IMR-90 (cell line): ENCODE data around the gene CD320. TPM values are rescaled to one million over a fixed set of nuclear protein-coding genes. Genes with fewer than 3 reads are reported as not detected.

ENCODE experiments used
- ATAC-seq: fragments of 200-7000 bp; cut with Tn5 transposase; 2 replicates; pipeline ENCODE4 v1.9.1; 2020; ENCODE audit warnings: low read depth, mild to moderate bottlenecking, moderate library complexity
- BruUV-seq: library from RNA; stranded (reverse); fragments of 400-500 nt; replicated peaks from 2 replicates; lab custom pipeline; 2021; lab: Mats Ljungman, UMichigan
- CTCF ChIA-PET: fragments of 300-600 bp; formaldehyde crosslinking; extraction: SDS; loops from one replicate; lab custom pipeline; 2021; ENCODE audit warnings: antibody characterized with exemption; lab: Yijun Ruan, JAX
- POLR2A ChIA-PET: fragments of 300-600 bp; sonication (Branson Sonifier 250); formaldehyde crosslinking; loops from one replicate; lab custom pipeline; 2022; ENCODE audit warnings: antibody characterized with exemption; ENCODE audit not compliant: unreplicated experiment; lab: Charles Lee
- DNase-seq: peaks from one replicate; pipeline ENCODE4 v3.0.0; 2013
- H2AFZ ChIP-seq: replicated peaks from 2 replicates; pipeline ENCODE3; 2013; ENCODE audit warnings: low read length, mild to moderate bottlenecking; ENCODE audit not compliant: poor library complexity
- H2AK5ac ChIP-seq: 2 replicates; pipeline ENCODE4 v1.6.1; 2013; ENCODE audit warnings: low read depth, low read length, inconsistent platforms
- H2AK9ac ChIP-seq: replicated peaks from 2 replicates; pipeline ENCODE3; 2013; ENCODE audit warnings: mild to moderate bottlenecking, low read depth, low read length, moderate library complexity; ENCODE audit not compliant: poor library complexity
- H2BK120ac ChIP-seq: 2 replicates; pipeline ENCODE4 v1.6.1; 2013; ENCODE audit warnings: low read depth, low read length, inconsistent platforms
- H2BK15ac ChIP-seq: 3 replicates; pipeline ENCODE4 v1.6.1; 2013; ENCODE audit warnings: low read depth, low read length, inconsistent platforms
- H2BK20ac ChIP-seq: 2 replicates; pipeline ENCODE4 v1.6.1; 2013; ENCODE audit warnings: low read depth, mild to moderate bottlenecking, inconsistent platforms, low read length, moderate library complexity
- H2BK5ac ChIP-seq: 2 replicates; pipeline ENCODE4 v1.6.1; 2013; ENCODE audit warnings: mild to moderate bottlenecking, low read depth, low read length, inconsistent platforms; ENCODE audit not compliant: poor library complexity, severe bottlenecking
- H3K14ac ChIP-seq: replicated peaks from 2 replicates; pipeline ENCODE4 v1.6.1; 2013; ENCODE audit warnings: low read depth, low read length, inconsistent platforms
- H3K18ac ChIP-seq: 2 replicates; pipeline ENCODE4 v1.6.1; 2013; ENCODE audit warnings: low read depth, low read length, control low read depth
- H3K23ac ChIP-seq: 2 replicates; pipeline ENCODE4 v1.6.1; 2013; ENCODE audit warnings: low read depth, low read length, inconsistent platforms
- H3K27ac ChIP-seq: 2 replicates; pipeline ENCODE4 v1.5.1; 2013; ENCODE audit warnings: mild to moderate bottlenecking, control low read depth, low read length; ENCODE audit not compliant: insufficient read depth
- H3K27me3 ChIP-seq: 2 replicates; pipeline ENCODE4 v1.6.1; 2013; ENCODE audit warnings: low read length; ENCODE audit not compliant: control insufficient read depth, insufficient read depth
- H3K36me3 ChIP-seq: 2 replicates; pipeline ENCODE4 v1.6.1; 2013; ENCODE audit warnings: low read length, mixed read lengths; ENCODE audit not compliant: control insufficient read depth, insufficient read depth
- H3K4ac ChIP-seq: 2 replicates; pipeline ENCODE4 v1.6.1; 2013; ENCODE audit warnings: low read depth, low read length, inconsistent platforms
- H3K4me1 ChIP-seq: 2 replicates; pipeline ENCODE4 v1.6.1; 2013; ENCODE audit warnings: low read length, mixed read lengths; ENCODE audit not compliant: control insufficient read depth, insufficient read depth
- H3K4me2 ChIP-seq: 2 replicates; pipeline ENCODE4 v1.6.1; 2013; ENCODE audit warnings: low read depth, mild to moderate bottlenecking, control low read depth, low read length, moderate library complexity
- H3K4me3 ChIP-seq: 2 replicates; pipeline ENCODE4 v1.5.1; 2013; ENCODE audit warnings: low read depth, mild to moderate bottlenecking, control low read depth, low read length, moderate library complexity; ENCODE audit not compliant: insufficient read depth
- H3K56ac ChIP-seq: 2 replicates; pipeline ENCODE4 v1.6.1; 2013; ENCODE audit warnings: low read length, inconsistent platforms; ENCODE audit not compliant: insufficient read depth; ENCODE audit errors: extremely low read depth
- H3K79me1 ChIP-seq, 2 experiments: 2 replicates each; pipeline ENCODE4 v1.6.1; 2013; ENCODE audit warnings: low read length in 2 of 2, inconsistent platforms in 1 of 2, low read depth in 1 of 2
- H3K9ac ChIP-seq: 2 replicates; pipeline ENCODE4 v1.6.1; 2013; ENCODE audit warnings: low read depth, low read length, control low read depth
- H3K9me1 ChIP-seq: 2 replicates; pipeline ENCODE4 v1.6.1; 2013; ENCODE audit warnings: low read length, inconsistent platforms; ENCODE audit not compliant: insufficient read depth
- H3K9me3 ChIP-seq: 2 replicates; pipeline ENCODE4 v1.6.1; 2013; ENCODE audit warnings: low read length; ENCODE audit not compliant: control insufficient read depth, insufficient read depth
- H4K20me1 ChIP-seq: 2 replicates; pipeline ENCODE4 v1.6.1; 2013; ENCODE audit warnings: low read length, inconsistent platforms; ENCODE audit not compliant: insufficient read depth
- H4K5ac ChIP-seq: 2 replicates; pipeline ENCODE4 v1.6.1; 2013; ENCODE audit warnings: mild to moderate bottlenecking, low read depth, low read length, control low read depth
- H4K8ac ChIP-seq, 2 experiments: 2 replicates each; pipeline ENCODE4 v1.6.1; 2013; ENCODE audit warnings: low read depth in 2 of 2, low read length in 2 of 2, control low read depth in 1 of 2, inconsistent platforms in 1 of 2
- H4K91ac ChIP-seq: 2 replicates; pipeline ENCODE4 v1.6.1; 2013; ENCODE audit warnings: low read depth, low read length, inconsistent platforms; ENCODE audit not compliant: insufficient read depth
- RFX5 ChIP-seq: IDR thresholded peaks from 2 replicates; pipeline ENCODE4 v1.8.0; 2012; ENCODE audit warnings: low read depth, mild to moderate bottlenecking, low read length, moderate library complexity
- WGBS, 2 experiments: methylation state at CpG; one replicate each; pipeline versions ENCODE4 v1.1.5 to v1.1.7; 2013; ENCODE audit warnings: missing lambda C conversion rate in 2 of 2; ENCODE audit not compliant: insufficient read length in 1 of 2; ENCODE audit errors: extremely low coverage in 2 of 2; 5-methylcytosine and 5-hydroxymethylcytosine counted together
- dilution Hi-C: fragments of 300-500 bp; cut with HindIII; formaldehyde crosslinking; loops from one replicate; pipeline ENCODE4 v1.14.3; 2018; ENCODE audit warnings: low sequenced_read_pairs; ENCODE audit not compliant: unreplicated experiment
- in situ Hi-C: fragments of 300-500 bp; cut with MboI; formaldehyde crosslinking; loops from 3 replicates; pipeline ENCODE4 v1.14.3; 2019; ENCODE audit warnings: low sequenced_read_pairs, inconsistent platforms, mixed read lengths
- intact Hi-C: fragments of 100-400 bp; cut with micrococcal nuclease; formaldehyde crosslinking; loops from 2 replicates; pipeline ENCODE4 v1.10.0; 2022
- polyA plus RNA-seq, 3 experiments: library from polyadenylated mRNA; depleted of rRNA; stranded (reverse); fragments of >200 nt; gene quantifications; 2 replicates each; pipeline ENCODE4 v1.2.3, GENCODE V29; 2012; ENCODE audit warnings: low replicate concordance in 1 of 3
- total RNA-seq: library from RNA; depleted of rRNA; stranded (reverse); fragments of >200 nt; gene quantifications from 2 replicates; pipeline ENCODE4 v1.2.3, GENCODE V29; 2012

The CD320 gene
- total and polyA plus RNA-seq, 2 of the 4 experiments (the other 2 are of a cell fraction): 13.3 to 78.5 TPM

GRCh38 chr19:8307400-8307964, 676 bp downstream of the CD320 start:
- peak overlapping the region; percentile 93 for H3K4me2 ChIP-seq
- intact Hi-C loops: no loop called here
- in situ Hi-C loops: no loop called here

More at GRCh38 chr19:8307400-8307964, 676 bp downstream of the CD320 start:
- H3K27me3 ChIP-seq: no peaks in the 10 kb centered on the region
- H3K4ac ChIP-seq: peak overlapping the region; percentile 26; the same call in 1 of the 2 replicates
- peak overlapping the region; percentile 59 to 80 for H4K8ac ChIP-seq
- no peak overlapping the region for H3K18ac ChIP-seq
- ChIA-PET CTCF (no interaction called here), POLR2A (no interaction called here)
- no peak overlapping the region; the same call in 1 of the 2 replicates for H3K27ac ChIP-seq
- peak overlapping the region; percentile 95 for H2AK9ac ChIP-seq
- H2AFZ ChIP-seq: peak overlapping the region; percentile 92
- peaks cover 6 to 22% of the 10 kb centered on the region in 2 experiments; a peak in 3 of 4 replicates for H3K79me1 ChIP-seq
- no peak for ATAC-seq
- TF ChIP-seq RFX5: no peak
- peak overlapping the region; percentile 8; the same call in 1 of the 2 replicates for H4K91ac ChIP-seq
- no peaks in the 10 kb centered on the region for H4K20me1 ChIP-seq
- no TSS peak for BruUV-seq
- no peaks in the 10 kb centered on the region for H3K9me3 ChIP-seq
- peak overlapping the region; percentile 51 for H3K4me3 ChIP-seq
- peaks cover 11% of the 10 kb centered on the region for H3K36me3 ChIP-seq
- H3K9me1 ChIP-seq: peaks cover 3% of the 10 kb centered on the region
- H3K56ac ChIP-seq: no peak overlapping the region
- no peak for DNase-seq
- H3K9ac ChIP-seq: peak overlapping the region; percentile 36
- peak overlapping the region; percentile 81 for H2AK5ac ChIP-seq
- no peak overlapping the region for H2BK20ac ChIP-seq
- peak overlapping the region; percentile 59; the same call in 1 of the 2 replicates for H3K23ac ChIP-seq
- no peak overlapping the region for H2BK5ac ChIP-seq
- dilution Hi-C loops: no loop called here
- H2BK15ac ChIP-seq: no peak overlapping the region; the same call in 2 of the 3 replicates
- peaks cover 6% of the 10 kb centered on the region for H3K4me1 ChIP-seq
- peak overlapping the region; percentile 19 for H3K14ac ChIP-seq
- WGBS, 2 experiments: 5% methylated on average over 8 of the region's 24 CpGs; no CpG with 5 or more reads in 1 of the 2 experiments
- H4K5ac ChIP-seq: no peak overlapping the region
- H2BK120ac ChIP-seq: no peak overlapping the region
